GM18499 (cell line): ENCODE results near the gene DLAT.

ENCODE experiments used
- ATAC-seq: cut with Tn5 transposase; IDR thresholded peaks from one replicate; pipeline ENCODE4 v1.9.1; 2021; ENCODE audit warnings: moderate number of reproducible peaks; ENCODE audit not compliant: insufficient read depth, unreplicated experiment

DLAT gene

DNA sequence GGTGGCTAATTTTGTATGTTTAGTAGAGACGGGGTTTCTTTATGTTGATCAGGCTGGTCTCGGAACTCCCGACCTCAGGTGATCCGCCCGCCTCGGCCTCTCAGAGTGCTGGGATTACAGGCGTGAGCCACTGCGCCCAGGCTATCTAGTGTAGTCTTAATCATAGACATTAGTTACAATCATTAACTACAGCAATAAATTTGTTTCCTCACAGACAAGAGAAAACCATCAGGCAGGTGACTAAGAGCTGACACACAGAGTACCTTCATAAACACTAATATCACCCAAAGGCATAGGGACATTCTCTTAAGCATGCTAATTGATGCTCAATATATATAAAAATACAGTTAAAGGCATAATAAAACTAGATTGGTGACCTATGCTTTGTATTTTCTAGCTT, 80.9 kb downstream of the DLAT start:
- ATAC-seq, result no peak
